Measurements from ENCODE around the gene CCNO.

Gene CCNO, protein sequence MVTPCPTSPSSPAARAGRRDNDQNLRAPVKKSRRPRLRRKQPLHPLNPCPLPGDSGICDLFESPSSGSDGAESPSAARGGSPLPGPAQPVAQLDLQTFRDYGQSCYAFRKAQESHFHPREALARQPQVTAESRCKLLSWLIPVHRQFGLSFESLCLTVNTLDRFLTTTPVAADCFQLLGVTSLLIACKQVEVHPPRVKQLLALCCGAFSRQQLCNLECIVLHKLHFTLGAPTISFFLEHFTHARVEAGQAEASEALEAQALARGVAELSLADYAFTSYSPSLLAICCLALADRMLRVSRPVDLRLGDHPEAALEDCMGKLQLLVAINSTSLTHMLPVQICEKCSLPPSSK

GRCh38 chr5:55232985-55233928, at the start of gene CCNO:
Gene CCNO, minus strand, starts transcription at chr5:55233608. Its CDS starts 85 bp downstream, at chr5:55233523.
- peak; percentile 90 for DNase-seq (ENCODE audit: low read depth)

DNA sequence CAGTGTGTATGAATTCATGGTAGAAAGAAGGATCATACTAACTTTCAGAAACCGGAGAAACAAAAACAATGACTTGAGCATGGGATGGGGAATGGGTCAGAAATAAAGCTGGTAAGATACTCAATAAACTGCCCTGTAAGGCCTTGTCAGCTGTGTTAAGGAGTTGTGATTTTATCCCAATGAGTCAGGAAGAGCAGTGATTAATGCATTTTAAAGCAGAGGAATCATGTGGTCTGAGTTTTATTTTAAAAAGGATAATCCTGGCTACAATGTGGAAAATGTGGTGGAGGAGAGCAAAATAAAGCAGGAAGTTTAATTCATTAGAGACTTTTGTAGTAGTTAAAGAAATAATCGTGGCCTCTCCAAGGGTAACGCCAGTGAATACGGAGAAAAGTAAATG, 45.4 kb upstream of the CCNO start:
- DNase-seq (ENCODE audit: low read depth) = peak; percentile 79

DNA sequence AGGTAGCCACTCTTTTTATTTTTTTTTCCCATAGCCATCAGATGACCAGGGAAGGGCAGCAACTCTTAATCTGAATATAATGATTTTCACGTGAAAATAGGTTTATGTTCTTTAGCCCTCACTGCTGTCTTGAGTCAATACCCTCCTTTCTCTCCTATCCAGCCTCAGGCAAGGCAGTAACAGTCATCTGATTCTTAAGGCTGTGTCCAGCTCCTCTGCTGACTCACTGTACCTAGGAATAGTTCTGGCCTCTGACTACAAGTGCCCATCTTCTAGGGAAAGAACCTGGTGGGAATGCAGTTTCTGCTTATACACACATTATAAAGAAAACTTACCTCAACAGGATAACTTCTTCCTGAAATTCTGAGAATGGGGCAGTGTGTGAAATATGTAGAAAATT, 43.4 kb upstream of the CCNO start:
- peak; percentile 93 for DNase-seq (ENCODE audit: low read depth)

- no peak for DNase-seq (ENCODE audit: low read depth)
Observed at GRCh38 chr5:55258339-55258738, 24.9 kb upstream of the CCNO start.

DNA sequence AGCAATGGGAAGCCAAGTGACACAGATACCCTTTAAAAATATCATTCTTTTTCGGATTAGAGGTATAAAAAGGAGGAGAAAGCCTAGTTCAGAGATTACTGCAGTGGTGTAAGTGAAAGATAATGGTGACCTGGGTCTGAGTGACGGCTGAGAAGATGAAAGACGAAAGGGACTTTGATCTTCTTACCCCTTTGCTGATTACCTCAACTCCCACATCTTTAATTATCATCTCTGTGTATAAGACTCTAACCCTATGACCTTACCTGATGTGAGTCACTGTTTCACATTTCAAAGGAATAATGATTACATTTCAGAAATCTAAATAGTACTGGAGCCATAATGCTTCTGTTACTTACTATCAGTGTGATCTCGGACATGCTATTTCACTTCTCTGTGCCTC, 21.4 kb upstream of the CCNO start:
- no peak for DNase-seq (ENCODE audit: low read depth)

- no peak for DNase-seq (ENCODE audit: low read depth)
Observed at GRCh38 chr5:55250064-55250463, 16.7 kb upstream of the CCNO start.

DNA sequence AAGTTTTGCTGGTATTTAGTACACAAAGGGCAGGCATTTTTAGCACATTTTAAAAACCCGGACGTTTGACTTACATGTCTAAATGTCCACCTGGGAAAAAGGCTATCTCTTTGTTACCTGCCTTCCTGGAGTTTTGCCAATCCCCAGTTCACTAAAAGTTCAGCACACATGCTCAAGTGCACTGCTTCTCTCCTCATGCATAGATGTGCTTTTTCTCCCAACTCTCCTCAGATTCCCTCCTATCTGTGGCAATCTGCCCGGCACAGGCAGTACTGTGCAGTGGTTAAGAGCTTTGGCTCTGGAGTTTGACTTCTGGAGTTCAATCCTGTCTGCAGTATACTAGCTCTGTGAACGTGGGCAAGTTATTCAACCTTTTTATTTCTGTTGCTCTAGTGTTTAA, 8.3 kb upstream of the CCNO start:
- no peak for DNase-seq (ENCODE audit: low read depth)

DNA sequence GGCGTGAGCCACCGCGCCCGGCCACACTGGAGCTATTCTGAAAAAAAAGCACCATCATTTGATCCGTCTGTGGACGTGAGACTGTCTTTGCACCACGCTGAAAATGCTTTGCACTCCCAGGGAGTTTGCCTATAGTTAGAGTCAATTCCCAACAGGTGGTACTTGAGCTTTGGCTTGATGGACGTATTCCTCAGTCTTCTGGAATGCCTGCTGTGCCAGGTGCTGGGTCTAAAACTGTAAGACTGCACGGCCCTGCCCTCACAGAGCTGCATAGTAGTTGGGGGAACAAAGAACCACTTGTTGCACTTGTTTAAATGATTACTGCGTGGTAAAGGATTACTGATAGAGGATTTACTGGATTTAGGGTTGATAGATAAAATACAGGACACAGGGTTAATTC, 3.4 kb upstream of the CCNO start:
- no peak for DNase-seq (ENCODE audit: low read depth)

DNA sequence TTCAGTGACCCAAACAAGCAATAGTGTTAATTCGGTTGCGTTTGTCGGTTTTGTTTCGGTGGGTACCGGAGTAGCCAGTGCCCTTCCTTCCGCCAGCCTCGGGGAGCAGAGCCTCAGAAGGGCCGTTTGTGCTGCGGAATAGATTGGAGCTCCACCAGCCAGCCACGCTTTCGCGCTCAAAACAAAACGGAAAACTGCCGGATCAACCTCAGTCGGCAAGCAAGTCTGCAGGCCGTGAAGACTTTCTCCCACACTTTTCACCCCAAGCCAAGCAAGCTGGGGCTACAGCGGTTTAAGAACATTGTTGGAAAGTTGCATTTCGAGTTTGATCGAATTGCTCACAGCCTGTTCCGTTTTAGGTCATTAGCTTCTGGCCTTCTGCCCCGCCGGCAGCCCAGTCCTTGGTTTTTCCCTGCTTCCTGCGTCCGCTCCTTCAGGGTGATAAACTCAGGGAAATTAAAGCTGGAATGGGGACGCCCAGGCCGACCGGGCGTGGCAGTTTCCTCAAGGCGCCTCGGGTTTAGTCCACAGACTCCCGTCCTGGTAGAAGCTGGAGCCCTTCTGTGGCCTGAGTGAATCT, 803 bp upstream of the CCNO start:
- peak; percentile 45 for DNase-seq (ENCODE audit: low read depth)

DNA sequence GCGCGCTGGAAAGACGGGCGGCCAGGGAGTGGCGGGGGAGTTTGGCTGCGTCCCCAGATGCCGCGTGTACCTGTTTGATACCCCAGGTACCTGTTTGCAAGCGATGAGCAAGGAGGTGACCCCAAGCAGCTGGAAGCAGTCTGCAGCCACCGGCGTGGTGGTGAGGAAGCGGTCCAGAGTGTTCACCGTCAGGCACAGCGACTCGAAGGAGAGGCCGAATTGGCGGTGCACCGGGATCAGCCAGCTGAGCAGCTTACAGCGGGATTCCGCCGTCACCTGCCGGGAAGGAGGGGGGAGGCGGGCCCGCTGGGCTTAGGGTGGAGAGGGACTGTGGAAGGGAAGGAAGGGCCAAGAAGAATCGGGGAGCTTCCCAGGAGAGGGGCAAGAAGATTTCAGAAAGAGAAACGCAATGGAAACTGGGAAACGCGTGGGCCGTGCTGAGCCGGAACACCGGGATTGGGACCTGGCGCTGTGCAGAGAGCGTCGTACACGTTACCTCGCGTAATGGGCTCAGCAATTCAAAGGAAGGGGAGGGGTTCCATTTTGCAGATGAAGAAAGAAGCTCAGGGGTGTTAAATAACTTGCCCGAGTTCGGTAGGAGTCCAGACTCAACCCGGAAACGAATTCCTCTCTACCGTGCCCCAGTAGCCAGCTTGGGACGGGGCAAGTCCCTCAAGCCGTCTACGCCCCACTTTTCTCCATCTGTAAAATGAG, 980 bp downstream of the CCNO start:
- peak; percentile 46 for DNase-seq (ENCODE audit: low read depth)

DNA sequence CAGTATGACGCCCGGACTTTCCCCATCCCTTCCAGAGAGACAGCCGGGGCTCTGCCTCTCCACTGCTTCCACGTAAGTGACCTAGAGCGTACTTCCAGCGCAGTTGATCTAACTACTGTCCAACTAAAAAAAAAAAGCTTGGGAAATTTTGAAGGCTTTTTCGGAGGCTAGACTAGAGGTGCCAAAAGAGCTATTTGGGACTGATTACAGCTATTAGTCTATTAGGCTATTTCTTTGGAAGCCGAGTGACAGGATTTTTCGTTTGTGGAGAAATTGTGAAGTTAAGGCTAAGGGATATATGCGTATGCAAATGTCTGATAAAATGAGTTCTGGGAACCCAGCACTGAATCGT, 1.5 kb downstream of the CCNO start:
- DNase-seq (ENCODE audit: low read depth) = peak; percentile 26

DNA sequence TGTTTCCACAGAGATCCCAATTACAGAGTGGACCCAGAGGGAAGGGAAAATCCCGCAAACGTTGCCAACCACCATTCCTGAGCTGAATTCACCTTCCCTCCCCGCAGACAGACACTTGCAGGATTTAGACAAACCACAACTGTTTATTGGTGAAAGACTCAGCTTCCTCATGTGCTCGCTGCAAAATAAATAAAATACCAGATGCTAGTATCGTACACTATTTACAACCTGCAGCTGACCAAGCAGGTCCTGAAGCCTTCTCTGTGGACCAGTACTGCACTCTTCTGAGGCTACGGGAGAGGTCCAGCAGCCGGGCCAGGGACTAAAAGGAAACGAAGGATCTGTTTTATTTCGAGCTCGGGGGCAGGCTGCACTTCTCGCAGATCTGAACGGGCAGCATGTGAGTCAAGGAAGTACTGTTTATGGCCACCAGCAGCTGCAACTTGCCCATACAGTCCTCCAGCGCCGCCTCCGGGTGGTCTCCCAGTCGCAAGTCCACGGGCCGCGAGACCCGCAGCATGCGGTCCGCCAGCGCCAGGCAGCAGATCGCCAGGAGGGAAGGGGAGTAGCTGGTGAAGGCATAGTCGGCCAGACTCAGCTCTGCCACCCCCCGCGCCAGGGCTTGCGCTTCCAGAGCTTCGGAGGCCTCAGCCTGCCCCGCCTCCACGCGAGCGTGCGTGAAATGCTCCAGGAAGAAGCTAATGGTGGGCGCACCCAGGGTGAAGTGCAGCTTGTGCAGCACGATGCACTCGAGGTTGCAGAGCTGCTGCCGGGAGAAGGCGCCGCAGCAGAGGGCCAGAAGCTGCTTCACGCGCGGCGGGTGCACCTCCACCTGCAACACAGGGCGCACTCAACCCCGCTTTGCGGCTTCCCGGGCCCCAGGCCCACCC, 2.1 kb downstream of the CCNO start:
- peak; percentile 55 for DNase-seq (ENCODE audit: low read depth)

GRCh38 chr5:55230086-55230629, 3.2 kb downstream of the CCNO start:
- no peak for DNase-seq (ENCODE audit: low read depth)

DNA sequence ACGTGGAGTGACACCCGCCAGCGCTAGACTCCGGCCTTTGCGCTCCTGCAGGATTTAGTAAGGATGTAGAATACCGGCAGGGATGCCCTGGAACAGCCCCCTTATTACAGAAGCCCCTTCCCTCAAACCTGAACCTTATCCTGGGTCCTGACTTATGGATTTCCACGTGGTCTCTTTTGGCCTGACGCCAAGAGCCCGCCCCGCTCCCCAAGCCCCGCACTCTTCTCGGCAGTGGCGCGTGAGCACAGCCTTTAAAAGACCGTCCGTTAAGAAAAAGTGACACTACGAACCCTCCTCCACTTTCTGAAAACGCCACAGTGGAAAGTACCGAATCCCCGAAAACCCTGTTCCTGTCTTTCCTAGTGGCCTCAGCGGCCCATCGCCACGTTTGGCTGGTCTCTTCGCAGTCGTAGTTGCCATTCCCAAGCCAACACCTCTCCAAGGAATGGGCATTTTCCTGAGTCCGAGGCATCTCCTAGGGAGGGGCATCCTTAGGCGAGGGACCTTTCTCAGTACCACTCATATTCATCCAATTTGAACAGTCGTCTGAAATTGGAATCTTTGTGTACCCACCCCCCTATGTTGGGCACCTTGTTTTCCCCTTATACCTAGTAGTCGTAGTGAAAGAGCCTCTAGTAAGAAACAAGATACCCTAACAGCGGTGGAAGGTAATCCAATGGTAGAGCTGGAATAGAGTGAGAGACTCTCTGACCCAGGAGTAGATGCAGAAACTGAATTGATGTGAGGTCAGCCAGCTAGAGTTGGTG, 5.6 kb downstream of the CCNO start:
- no peak for DNase-seq (ENCODE audit: low read depth)

GRCh38 chr5:55226934-55227663, 6.3 kb downstream of the CCNO start, which contains the start of gene MCIDAS:
Gene MCIDAS, minus strand, starts transcription at chr5:55227315. Its CDS starts 177 bp downstream, at chr5:55227138.
- peak; percentile 73 for DNase-seq (ENCODE audit: low read depth)

- peak; percentile 81 for DNase-seq (ENCODE audit: low read depth)
Observed at GRCh38 chr5:55226027-55226933, 7.1 kb downstream of the CCNO start.

DNA sequence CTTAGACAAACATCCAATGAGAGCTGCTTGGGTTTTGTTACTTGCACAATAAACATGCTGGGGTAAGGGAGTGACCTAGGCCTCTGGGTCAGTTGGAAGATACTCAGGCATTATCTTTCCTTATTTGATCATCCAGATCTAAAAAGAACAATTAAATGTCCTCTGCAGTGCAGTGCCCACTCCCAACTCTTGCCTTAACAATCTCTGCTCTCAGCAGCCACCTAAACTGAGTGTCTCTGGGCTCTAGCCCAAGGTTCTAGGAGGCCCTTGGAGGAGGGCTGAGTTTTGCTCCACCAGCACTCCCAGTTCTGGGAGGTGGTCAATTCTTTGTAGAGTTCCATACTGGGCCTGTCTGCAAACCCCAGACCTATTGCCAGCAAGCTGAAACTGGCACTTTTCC, 8.1 kb downstream of the CCNO start:
- no peak for DNase-seq (ENCODE audit: low read depth)

GRCh38 chr5:55223812-55224240, 9.6 kb downstream of the CCNO start:
- DNase-seq (ENCODE audit: low read depth) = no peak
